ENCODE data around the gene OR5H2.

OR5H2 gene

DNA sequence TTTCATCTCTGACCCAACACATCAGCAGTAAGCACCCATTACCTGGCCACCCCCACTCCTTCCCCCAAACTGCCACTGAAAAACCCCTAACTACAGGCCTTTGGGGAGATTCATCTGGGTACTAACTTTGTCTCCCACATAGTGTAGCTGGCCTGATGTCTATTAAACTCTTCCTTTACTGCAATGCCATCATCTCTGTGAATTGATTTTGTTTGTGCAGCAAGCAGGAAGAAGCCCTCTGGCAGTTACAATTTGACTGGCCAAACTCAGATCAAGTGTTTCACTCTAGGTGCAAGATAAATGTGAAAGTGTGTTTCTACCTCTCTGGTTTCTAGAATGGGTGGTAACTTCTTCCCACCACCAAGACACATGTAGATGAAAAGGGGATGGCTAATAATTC is 44.6 kb downstream of the OR5H2 start:
- TF ChIP-seq, protein P1, sequence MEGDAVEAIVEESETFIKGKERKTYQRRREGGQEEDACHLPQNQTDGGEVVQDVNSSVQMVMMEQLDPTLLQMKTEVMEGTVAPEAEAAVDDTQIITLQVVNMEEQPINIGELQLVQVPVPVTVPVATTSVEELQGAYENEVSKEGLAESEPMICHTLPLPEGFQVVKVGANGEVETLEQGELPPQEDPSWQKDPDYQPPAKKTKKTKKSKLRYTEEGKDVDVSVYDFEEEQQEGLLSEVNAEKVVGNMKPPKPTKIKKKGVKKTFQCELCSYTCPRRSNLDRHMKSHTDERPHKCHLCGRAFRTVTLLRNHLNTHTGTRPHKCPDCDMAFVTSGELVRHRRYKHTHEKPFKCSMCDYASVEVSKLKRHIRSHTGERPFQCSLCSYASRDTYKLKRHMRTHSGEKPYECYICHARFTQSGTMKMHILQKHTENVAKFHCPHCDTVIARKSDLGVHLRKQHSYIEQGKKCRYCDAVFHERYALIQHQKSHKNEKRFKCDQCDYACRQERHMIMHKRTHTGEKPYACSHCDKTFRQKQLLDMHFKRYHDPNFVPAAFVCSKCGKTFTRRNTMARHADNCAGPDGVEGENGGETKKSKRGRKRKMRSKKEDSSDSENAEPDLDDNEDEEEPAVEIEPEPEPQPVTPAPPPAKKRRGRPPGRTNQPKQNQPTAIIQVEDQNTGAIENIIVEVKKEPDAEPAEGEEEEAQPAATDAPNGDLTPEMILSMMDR (IDR thresholded peaks at IDR 0.05), result no peak
- Histone ChIP-seq H3K27ac (no peak overlapping the region), H3K27me3 (ENCODE audit: control insufficient read depth, insufficient read depth, low read length) (no peaks in the 10 kb centered on the region), H2AFZ (no peak overlapping the region), H3K9me3 (ENCODE audit: control insufficient read depth, low read length) (no peaks in the 10 kb centered on the region), H3K4me3 (ENCODE audit: low read depth, low read length) (no peak overlapping the region), H3K4me1 (no peaks in the 10 kb centered on the region), H3K9ac (no peak overlapping the region), H3K79me2 (no peaks in the 10 kb centered on the region), H3K4me2 (ENCODE audit: low read length) (no peak overlapping the region), H3K36me3 (ENCODE audit: control insufficient read depth, insufficient read depth, low read length) (no peaks in the 10 kb centered on the region)

DNA sequence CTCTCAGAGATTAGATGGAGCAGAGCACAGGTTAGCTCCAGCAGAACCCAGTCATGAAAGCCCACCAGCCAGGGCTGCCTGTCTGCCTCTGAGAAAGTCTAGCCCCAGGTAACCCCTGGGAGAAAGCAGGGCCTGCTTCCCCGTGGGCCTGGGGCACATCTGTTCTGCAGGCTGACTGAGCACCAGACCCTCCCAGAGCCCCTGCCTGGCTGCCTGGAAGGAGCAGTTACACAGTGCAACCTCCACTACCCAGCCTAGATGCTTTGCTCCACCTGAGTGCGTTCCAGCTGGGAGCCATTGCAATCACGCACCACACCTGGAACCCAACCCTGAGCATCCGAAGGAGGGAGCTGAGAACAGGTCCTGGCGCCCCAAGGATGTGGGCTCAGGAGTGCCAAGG is 46.6 kb downstream of the OR5H2 start:
- Histone ChIP-seq H3K4me3 (ENCODE audit: low read depth, low read length) (no peak overlapping the region), H3K4me1 (no peaks in the 10 kb centered on the region), H3K4me2 (ENCODE audit: low read length) (no peak overlapping the region), H3K79me2 (no peaks in the 10 kb centered on the region), H3K27me3 (ENCODE audit: control insufficient read depth, insufficient read depth, low read length) (no peaks in the 10 kb centered on the region), H3K9me3 (ENCODE audit: control insufficient read depth, low read length) (no peaks in the 10 kb centered on the region), H2AFZ (no peak overlapping the region), H3K36me3 (ENCODE audit: control insufficient read depth, insufficient read depth, low read length) (no peaks in the 10 kb centered on the region), H3K9ac (no peak overlapping the region), H3K27ac (no peak overlapping the region)
- TF ChIP-seq, protein P1 (IDR thresholded peaks at IDR 0.05), result no peak

DNA sequence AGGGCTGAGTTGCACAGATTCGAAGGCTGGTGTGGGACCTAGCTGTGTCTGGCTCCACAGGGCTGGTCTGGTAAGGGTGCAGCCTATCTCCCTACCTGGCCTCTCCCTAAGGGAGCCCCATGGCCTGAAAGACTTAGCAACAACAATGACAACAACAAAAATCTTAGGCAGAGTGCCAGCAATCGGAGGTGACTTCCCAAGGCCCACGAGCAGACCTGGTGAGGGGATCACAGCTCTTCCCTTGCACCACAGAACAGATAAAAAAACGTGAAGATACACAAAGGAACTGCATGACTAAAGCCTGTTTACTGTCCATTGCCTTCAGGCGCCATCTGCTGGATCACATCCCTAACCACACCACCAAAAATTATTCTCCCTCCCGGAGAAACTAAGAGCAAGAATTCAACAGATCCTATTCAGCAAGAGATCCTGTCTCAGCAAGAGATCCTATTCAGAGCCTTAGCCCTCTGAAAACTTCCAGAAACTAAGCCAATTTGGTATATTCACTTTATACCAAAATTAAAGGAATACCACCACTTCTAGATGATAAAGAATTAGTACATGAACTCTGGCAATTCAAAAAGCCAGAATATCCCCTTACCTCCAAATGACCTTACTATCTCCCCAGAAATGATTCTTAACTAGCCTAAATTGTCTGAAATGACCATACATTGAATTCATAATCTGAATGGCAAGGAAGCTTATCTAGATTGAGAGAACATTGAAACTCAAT is 47.3 kb downstream of the OR5H2 start:
- H3K9me3 ChIP-seq (ENCODE audit: control insufficient read depth, low read length), result no peaks in the 10 kb centered on the region
- no peaks in the 10 kb centered on the region for H3K79me2 ChIP-seq
- no peak overlapping the region for H3K27ac ChIP-seq
- no peak overlapping the region for H3K9ac ChIP-seq
- H3K4me3 ChIP-seq (ENCODE audit: low read depth, low read length), result no peak overlapping the region
- no peaks in the 10 kb centered on the region for H3K36me3 ChIP-seq (ENCODE audit: control insufficient read depth, insufficient read depth, low read length)
- H3K4me2 ChIP-seq (ENCODE audit: low read length), result no peak overlapping the region
- H2AFZ ChIP-seq, result no peak overlapping the region
- no peaks in the 10 kb centered on the region for H3K27me3 ChIP-seq (ENCODE audit: control insufficient read depth, insufficient read depth, low read length)
- no peaks in the 10 kb centered on the region for H3K4me1 ChIP-seq
- TF ChIP-seq, protein P1 (IDR thresholded peaks at IDR 0.05), result peak; percentile 51

DNA sequence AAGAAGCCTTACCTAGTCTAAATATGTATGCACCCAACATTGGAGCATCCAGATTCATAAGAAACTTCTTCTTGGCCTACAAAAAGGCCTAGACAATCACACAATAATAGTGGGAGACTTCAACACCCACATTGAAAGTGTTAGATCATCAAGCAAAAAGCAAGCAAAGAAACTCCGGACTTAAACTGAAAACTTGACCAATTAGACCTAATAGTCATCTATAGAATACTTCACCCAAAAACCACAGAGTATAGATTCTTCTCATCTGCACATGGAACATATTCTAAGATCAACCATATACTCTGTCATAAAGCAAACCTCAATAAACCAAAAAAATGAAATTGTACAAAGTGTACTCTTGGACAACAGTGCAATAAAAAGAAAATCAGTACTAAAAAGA is 49.0 kb downstream of the OR5H2 start:
- H3K36me3 ChIP-seq (ENCODE audit: control insufficient read depth, insufficient read depth, low read length), result no peaks in the 10 kb centered on the region
- TF ChIP-seq, protein P1 (IDR thresholded peaks at IDR 0.05), result no peak
- H3K79me2 ChIP-seq, result no peaks in the 10 kb centered on the region
- H3K4me2 ChIP-seq (ENCODE audit: low read length), result no peak overlapping the region
- no peak overlapping the region for H3K9ac ChIP-seq
- no peaks in the 10 kb centered on the region for H3K4me1 ChIP-seq
- no peaks in the 10 kb centered on the region for H3K9me3 ChIP-seq (ENCODE audit: control insufficient read depth, low read length)
- H2AFZ ChIP-seq, result no peak overlapping the region
- H3K27ac ChIP-seq, result no peak overlapping the region
- H3K4me3 ChIP-seq (ENCODE audit: low read depth, low read length), result no peak overlapping the region
- H3K27me3 ChIP-seq (ENCODE audit: control insufficient read depth, insufficient read depth, low read length), result no peaks in the 10 kb centered on the region

All from parathyroid adenoma (tissue), 2 donors.